GM19193 (cell line): ENCODE results near the gene SUSD4.

ENCODE experiments used
- POLR2A ChIP-seq: IDR thresholded peaks from 4 replicates; pipeline ENCODE4 v1.6.1; 2011; ENCODE audit not compliant: insufficient read depth, insufficient read length; ENCODE audit errors: extremely low read depth

Gene SUSD4

GRCh38 chr1:223343692-223344091 lies 20.3 kb downstream of the SUSD4 start:
- TF ChIP-seq POLR2A, result no peak

- TF ChIP-seq POLR2A, result no peak
These were observed 22.9 kb downstream of the SUSD4 start for GRCh38 chr1:223341121-223341520.

- no peak for TF ChIP-seq POLR2A
These were observed 23.3 kb downstream of the SUSD4 start for GRCh38 chr1:223340637-223341036.

- TF ChIP-seq POLR2A, result no peak
These were observed 24.1 kb downstream of the SUSD4 start for GRCh38 chr1:223339861-223340260.

GRCh38 chr1:223338811-223339746 lies 24.9 kb downstream of the SUSD4 start:
- no peak for TF ChIP-seq POLR2A

- TF ChIP-seq POLR2A, result no peak
These were observed 26.7 kb downstream of the SUSD4 start for GRCh38 chr1:223337174-223337869.

- no peak for TF ChIP-seq POLR2A
These were observed 29.8 kb downstream of the SUSD4 start for GRCh38 chr1:223334156-223334555.

- TF ChIP-seq POLR2A, result no peak
These were observed 31.0 kb downstream of the SUSD4 start for GRCh38 chr1:223332997-223333396.

GRCh38 chr1:223331929-223332328 lies 32.0 kb downstream of the SUSD4 start:
- TF ChIP-seq POLR2A, result no peak

GRCh38 chr1:223331301-223331700 lies 32.7 kb downstream of the SUSD4 start:
- no peak for TF ChIP-seq POLR2A

- TF ChIP-seq POLR2A, result no peak
These were observed 33.5 kb downstream of the SUSD4 start for GRCh38 chr1:223330466-223330865.

GRCh38 chr1:223329664-223330415 lies 34.1 kb downstream of the SUSD4 start:
- no peak for TF ChIP-seq POLR2A

- no peak for TF ChIP-seq POLR2A
These were observed 34.7 kb downstream of the SUSD4 start for GRCh38 chr1:223329252-223329651.

GRCh38 chr1:223328566-223328965 lies 35.4 kb downstream of the SUSD4 start:
- TF ChIP-seq POLR2A, result no peak

- no peak for TF ChIP-seq POLR2A
These were observed 37.2 kb downstream of the SUSD4 start for GRCh38 chr1:223326776-223327175.
